CD4-positive, alpha-beta T cell treated with Interferon alpha-2 for 1 hour (primary cell): Measurements from ENCODE around the gene NHSL1.

ENCODE experiments used
- DNase-seq, 2 donors: peaks; one replicate each; pipeline ENCODE4 v3.0.0-alpha.2; 2020 to 2022

Gene NHSL1

DNA sequence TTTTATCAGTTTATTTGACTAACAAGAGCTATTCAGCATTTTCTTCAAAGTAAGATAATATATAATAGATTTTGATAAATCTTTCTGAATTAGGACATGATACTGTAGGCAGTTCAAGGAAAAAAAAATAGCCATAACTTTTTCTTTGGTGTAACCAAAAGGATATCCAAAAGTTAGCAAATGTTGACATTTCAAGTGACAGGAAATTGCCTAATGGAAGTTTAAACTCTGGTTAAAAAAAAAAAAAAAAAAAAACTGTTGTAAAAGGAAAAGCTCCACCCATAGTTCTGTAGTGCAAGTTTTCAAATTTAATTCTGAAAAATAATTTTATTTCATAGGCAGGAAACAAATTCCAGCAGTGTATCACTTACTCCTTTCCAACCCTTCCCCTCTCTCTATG lies 76.4 kb downstream of the NHSL1 start:
- DNase-seq: no peak

DNA sequence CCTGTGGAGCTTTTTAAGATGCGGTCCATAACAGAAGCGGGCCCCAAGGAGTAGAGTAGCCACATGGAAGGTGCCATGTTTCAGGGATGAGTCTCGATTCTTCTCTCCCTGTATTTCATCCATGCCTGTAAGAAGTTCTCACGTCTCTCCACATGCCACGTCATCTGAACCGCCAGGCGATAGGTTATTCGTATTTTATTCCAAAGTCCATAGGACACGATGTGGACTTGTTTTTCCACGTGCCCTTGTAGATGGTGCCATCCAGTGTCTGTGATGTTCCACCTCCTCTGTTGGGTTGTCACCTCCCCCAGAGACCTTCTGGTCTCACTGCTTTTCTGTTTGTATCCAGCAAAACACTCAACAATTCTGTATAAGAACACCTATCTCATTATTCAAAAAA lies 77.7 kb downstream of the NHSL1 start:
- no peak for DNase-seq

DNA sequence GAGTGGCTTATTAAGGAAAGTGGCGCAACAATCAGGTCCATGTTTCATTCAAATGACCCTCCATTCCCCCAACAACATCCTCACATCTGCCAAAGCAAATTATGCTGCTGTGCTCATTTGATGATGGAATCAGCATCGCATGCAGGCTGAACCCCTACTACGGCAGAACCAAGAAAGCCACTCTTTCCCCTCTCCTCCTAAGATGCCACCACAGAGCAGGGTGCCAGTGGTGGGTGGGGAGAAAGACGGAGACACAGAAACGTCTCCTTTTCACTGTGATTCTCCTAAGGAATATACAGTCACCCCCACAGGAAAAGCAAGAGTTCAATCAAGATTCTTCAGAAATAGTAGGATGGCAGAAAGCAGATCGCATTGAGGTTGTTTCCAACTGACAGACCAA lies 78.2 kb downstream of the NHSL1 start:
- no peak for DNase-seq

DNA sequence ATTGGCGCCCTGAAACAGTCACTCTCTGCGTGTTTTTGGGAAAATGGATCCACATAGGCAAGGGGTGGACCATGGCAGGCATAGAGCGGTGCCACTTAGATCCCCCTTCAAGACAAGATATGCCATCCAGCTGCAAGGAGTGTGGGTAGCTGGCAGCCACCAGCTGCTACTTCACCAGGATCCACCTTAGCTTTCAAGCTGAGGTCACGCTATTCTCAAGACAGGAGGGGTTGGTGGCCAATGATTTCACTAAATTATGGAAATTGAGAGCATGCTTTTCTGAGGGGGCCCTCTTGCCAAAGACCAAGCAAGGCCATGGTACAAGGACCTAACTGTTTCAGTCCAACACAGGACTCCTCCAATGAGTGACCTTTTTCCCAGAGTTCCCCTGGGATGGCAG lies 78.9 kb downstream of the NHSL1 start:
- no peak for DNase-seq

DNA sequence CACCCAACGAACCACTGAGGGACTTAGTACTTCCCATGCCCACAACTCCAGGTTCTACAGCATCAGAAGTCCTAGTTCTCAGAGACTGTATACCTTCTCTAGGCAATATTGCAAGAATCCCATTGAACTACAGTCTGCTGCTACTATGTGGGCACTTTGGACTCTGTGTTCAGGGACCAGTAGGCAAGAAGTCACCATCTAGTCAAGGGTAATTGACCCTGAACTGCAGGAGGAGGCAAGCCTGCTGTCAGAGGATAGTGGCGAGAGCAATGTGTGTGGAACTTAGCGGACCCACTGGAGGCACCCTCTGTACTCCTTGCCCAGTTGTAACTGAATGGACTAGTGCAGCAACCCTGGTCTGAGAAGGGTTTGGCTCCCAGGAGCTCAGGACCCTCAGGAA lies 79.5 kb downstream of the NHSL1 start:
- DNase-seq: no peak

DNA sequence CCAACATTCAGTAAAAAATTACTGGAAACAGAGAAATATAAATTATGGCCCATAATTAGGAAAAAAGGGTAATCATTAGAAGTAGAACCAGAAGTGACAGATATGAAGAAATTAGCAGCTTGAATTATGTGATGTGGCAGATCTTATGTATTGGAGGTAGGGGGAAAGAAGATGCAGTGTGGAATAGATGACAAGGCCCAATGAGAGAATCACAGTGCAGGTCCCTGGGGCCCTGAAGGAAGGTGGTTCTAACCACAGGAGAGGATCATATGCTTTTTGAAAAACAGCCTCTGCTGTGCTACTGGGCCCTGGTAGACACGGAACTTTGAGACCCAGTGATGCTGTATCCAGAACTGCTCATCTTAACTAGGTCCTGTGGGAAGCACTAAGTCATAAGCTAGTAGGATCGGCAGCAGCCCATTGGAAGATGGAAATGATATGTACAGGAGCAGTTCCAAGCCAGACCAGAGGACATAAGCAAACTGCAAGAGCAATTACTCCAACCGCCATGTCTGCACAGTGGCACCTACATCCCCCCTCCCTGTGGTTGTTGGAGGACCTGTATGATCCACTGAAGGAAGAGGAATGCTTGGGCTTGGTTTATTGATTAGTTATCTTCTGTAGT lies 81.1 kb downstream of the NHSL1 start:
- DNase-seq: no peak

DNA sequence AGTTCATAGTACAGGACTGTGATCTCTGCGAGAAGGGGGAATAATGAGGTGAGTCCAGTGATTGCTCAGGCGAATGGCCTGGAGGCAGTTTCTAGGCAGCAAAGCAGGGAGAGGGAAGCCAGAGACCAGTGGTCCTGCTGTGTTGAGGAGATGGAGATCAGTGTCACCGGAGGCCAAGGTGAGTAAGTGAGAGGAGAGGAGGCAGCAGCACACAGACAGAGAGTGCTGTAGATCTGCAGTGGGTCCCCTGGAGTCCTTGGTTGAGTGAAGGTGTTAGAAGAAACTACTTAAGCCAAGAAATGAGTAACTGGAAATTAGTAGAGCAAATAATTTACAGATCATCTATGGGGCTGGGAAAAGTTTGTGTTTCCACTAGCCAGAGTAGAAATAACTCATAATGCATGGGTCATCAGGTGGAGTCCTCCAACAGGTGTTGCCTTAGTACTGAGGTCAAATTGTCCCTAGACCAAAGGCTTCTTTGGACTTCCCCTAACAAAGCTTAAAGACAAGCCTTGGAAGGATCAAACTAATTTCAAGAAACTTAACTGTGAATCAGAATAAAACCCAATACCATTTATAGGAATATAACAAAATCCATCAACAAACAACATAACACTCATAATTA lies 81.7 kb downstream of the NHSL1 start:
- DNase-seq: no peak

DNA sequence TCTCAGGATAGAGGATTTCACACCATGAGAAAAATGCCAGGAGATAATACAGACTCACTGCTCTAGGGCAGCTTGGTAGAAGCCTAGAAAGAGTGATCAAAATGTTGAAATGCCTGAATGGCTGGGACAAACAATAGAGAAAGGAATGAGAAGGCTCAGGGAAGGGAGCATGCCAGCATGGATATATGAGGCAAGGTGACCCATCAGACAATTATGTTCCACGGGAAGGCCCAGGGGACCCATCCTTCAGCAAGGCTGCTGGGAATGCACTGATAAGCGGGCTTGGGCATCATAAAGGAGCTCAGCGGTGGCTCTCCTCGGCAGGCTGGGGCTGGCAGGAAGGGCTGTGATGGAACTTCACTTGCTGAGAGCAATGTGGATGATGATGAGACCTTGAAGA lies 83.1 kb downstream of the NHSL1 start:
- DNase-seq: no peak

DNA sequence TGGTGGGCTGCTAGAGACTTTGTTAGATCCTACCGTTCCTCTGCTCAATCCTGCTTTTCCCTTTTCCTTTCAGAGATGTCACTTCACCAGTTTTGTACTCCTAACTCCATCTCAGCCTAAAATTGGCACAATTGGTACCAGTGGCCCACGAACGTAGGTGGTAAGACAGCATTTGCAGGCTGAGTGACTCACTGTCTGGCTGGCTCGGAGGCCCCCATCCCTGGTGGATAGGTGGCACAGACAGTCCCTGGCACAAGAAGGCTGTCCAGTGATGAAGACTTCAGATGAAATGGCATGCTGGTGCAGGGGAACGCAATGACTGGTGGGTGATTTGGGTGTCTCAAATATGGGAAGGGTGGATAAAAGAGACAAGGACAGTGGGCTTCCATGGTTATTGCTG lies 84.2 kb downstream of the NHSL1 start:
- DNase-seq: no peak

DNA sequence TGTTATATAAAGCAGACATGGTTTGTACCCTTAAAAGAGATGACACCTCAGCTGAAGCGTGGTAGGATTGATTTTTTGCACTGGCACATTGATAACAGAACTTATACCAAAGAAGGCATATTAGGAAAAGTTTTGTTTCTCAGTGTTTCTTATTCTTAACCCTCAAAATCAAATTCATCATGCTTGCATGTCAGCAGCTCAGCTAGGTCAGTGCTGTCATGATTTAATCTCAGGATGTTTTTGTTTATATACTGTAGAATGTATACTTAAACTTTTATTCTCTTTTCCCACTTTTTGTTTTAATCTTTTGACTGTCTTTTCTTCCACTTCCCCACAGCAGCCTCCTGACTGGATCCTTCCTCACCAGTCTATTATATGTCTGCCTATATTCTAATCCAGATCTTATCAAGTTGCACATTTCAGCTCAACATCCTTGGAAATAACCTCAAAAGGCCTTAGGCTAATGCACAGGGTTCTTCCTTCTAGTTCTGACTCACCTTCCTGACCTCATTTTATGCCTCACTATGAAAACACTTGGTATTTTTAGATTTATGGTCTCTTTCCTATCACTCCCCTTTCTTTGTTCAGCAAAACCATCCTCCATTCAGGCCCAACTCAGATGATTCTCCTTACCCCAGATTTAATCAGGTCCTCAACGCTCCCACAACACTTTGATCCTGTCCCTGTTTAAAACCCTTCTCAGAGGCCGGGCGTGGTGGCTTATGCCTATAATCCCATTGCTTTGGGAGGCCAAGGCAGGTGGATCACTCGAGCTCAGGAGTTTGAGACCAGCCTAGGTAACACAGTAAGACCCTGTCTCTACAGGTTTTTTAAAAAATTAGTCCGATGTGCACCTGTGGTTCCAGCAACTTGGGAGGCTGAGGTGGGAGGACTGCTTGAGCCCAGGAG lies 88.1 kb downstream of the NHSL1 start:
- no peak for DNase-seq

DNA sequence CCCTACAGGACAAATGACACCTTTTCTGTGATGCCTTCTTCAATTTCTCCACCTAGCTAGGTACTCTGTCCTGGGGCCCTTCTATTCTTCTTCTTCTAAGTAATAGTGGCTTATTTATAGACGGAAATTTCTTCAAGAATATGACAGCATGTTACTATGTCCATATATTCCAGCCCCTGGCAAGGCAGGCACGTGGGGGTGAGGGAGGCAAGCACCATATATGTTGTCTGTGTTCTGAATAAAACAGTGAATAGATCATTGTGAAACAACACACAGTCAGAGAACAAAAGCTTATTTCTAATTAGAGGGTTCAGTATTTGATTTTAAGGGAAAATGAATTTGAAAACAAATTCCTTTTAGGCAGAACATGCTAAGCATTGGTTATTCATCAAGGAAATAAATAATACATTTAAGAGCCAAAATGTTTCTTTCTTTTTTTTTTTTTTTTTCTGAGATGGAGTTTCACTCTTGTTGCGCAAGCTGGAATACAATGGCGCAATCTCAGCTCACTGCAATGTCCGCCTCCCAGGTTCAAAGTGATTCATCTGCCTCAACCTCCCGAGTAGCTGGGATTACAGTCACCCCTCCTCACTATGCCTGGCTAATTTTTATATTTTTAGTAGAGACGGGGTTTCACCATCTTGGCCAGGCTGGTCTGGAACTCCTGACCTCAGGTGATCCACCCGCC lies 89.1 kb downstream of the NHSL1 start:
- DNase-seq: peak in 1 of 2 donors; percentile 22

DNA sequence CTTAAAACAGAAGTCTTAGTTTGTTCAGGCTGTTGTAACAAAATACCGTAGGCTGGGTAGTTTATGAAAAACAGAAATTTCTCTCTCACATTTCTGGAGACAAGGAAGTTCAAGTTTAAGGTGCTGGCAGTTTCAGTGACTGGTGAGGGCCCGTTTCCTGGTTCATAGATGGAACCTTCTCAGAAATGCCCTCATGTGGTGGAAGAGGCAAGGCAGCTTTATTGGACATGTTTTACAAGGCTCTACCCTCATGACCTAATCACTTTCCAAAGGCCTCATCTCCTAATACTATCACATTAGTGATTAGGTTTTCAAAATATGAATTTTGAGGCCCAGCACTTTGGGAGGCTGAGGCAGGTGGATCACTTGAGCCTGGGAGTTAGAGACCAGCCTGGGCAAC lies 92.9 kb downstream of the NHSL1 start:
- DNase-seq: peak in 1 of 2 donors; percentile 23

DNA sequence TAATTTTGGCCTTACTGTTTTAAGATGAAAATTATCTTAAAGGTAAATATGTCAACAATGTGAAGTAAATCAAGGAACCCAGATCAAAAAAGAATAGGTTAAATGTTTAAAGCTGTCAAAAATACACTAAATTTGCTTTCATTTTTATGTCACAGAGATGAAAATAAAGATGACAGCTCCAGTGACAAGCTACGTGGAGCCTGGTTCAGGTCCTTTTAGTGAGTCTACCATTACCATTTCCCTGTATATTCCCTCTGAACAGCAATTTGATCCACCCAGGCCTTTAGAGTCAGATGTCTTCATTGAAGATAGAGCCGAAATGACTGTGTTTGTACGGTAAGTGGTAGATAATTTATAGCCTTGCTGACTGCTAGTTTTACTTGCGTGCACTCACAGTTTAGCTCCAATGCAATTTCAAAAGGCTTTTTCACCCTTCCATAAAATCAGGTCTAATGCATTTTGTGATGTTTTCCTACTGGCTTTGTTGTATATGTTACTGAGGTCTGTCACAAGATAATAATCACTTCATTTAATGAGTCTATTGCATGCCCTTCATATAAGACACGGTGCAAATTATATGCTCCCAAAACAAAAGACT lies 93.4 kb downstream of the NHSL1 start:
- no peak for DNase-seq

DNA sequence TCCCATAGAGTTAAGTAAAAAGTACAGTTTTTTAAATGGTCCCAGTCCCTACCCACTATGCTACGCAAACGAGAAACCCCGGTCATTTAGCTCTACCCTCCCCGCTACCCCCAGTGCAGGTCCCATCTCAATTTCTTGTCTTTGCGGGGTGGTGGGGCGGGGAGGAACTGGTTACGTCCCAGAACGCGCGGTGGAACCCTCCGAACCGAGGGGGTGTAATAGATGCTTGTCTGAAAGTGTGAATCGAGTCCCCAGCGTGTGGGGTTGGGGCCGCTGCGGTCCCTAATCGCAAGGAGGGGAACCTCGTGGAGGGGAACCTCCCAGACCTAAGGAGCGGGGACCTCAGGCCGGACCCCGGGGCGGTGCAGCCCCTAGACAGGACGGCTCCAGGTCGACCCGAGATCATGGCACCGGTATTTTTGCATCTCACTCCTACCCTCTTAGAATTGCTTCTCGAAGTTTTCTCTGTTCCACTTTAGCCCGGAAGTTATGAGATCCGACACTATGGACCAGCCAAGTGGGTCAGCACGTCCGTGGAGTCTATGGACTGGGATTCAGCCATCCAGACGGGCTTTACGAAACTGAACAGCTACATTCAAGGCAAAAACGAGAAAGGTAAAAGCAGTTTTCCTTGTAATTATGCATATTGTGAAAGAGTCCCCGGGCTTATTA lies 94.5 kb downstream of the NHSL1 start:
- DNase-seq: peak in 1 of 2 donors; percentile 38

DNA sequence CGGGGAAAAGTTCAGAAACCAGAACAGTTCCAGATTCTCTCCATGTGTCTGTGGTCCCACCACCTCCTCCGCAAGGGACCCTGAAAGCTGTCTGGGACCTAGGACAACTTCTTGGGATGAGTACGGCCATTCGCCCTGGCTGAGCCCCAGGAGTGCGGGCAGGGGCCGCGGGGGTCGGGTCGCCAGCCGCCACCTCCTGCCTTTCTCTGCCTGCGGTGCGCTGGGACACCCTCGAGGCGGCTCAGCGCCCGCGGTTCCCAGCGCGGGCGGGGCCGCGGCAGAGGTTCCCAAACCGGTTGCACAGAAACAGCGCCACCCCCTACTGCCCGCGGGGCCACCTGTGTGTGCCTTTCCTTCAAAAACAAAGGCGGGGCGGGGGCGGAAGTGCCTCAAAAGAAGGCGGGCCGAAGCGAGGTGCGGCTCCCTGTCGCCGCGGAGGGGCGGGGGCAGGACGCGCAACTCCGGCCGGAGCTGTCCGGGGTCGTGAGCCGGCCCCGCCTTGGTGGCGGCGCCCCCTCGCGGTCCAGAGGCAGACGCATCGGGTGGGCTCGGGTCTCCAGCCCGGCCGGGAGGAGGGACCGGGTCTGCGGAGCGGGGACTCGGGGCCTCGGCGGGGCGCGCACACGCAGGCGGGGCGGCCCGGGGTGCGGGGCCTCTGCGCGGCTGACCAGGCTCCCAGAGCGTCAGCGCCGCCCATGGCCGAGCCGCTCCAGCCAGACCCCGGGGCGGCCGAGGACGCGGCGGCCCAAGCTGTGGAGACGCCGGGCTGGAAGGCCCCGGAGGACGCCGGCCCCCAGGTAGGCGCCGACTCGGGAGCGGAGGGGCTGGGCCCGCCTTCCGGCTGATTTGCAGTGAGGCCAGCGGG lies 95.3 kb downstream of the NHSL1 start, which contains the start of gene HEBP2:
Gene HEBP2 (plus strand): TSS at position 423 of the 865 bp plus-strand sequence. CDS start 273 bp downstream, at position 696.
- peak; percentile 92 to 93 for DNase-seq

DNA sequence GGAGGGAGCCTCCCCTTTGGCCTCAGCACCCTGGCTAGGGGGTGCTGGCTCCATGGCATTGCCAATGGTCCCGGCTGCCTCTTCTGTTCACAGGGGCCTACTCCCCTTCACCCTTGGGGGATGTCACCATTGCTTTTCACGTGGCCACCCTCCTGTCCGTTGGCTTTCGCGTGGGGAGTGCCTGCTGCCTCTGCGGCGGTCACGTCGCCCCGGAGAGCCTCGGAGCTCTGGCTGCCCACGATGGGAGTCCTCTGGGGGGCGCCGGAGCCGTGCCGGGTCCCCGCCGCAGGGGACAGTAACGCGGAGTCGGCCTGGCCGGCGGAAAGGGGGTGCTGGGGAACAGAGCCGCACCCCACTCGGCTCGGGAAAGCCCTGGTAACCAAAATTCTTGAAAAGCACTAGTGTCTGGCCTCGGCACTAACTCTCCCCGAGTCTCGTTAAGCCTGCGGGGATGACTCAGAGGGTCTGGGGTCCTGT lies 95.9 kb downstream of the NHSL1 start:
- peak; percentile 17 to 40 for DNase-seq

DNA sequence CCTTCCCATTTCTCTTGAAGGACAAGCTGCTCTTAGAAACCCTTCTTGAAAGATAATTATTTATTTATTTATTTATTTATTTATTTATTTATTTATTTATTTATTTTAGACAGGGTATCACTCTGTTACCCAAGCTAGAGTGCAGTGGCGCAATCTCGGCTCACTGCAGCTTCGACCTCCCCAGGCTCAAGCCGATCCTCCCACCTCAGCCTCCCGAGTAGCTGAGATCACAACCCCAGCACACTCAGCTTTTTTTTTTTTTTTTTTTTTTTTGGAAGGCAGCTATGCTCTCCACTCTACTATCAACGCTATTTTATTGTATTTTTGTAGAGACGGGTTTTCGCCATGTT lies 96.5 kb downstream of the NHSL1 start:
- no peak for DNase-seq

DNA sequence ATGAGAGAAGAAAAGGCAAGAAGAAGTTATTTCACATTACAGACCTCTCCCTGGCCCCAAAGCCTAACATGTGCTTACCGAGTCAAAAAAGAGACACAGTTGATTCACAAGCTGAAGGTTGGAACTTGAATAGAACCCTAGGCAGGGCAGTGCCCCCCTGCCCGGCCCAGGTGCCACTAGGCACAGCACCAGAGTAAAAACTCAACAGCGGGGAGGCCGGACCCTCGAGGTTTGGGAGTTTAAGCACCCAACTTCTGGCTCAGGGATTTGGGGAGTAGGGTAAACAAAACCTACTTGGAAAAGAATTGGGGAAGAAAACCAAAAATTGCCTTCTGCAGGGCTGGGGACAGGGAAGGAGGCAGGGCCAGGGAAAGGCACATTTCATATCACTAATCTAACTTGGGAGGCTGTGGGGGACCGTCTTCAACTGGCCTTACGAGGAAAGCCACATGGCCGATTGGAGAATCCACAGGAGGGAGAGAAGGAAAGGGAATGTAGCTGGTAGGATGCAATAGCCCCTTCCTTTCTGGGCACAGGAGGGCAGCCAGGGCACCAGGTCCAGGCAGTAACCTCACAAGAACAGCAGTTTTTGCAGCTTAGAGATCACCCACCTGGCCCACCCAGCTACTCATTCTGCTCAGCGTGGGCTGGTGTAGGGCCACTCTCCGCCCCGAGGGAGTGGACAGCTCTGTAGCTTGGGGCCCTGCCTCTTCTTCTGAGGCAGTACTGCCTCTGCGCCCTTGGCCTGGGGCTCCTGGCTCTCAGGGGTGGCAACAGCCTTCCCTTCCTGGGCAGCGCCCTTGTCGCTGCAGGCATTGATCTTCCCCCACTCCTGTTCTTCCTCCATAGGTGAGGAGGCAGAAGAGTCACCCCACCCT lies 97.1 kb downstream of the NHSL1 start:
- no peak for DNase-seq

DNA sequence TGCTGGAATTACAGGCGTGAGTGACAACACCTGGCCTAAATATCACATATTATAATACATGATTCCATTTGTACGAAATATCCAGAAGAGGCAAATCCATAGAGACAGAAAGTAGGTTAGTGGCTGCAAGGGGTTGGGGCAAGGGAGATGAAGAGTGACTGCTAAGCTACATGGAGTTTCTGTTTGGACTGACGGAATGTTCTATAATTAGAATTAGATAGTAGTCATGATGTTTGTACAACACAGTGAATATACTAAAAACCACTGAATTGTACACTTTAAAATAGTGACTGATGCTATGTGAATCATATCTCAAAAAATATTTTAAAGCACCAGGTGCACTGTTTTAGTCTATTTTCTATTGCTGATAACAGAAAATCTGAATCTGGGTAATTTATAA lies 99.0 kb downstream of the NHSL1 start:
- DNase-seq: no peak
